GM18868 (cell line): Measurements from ENCODE around the gene SCLY.

Source experiments
- ATAC-seq: cut with Tn5 transposase; IDR thresholded peaks from one replicate; pipeline ENCODE4 v1.9.1; 2021; ENCODE audit warnings: mild to moderate bottlenecking, moderate library complexity; ENCODE audit not compliant: unreplicated experiment

Gene SCLY

GRCh38 chr2:238136820-238137537 is 76.2 kb downstream of the SCLY start:
- no peak for ATAC-seq

- ATAC-seq, result no peak
These were observed 77.1 kb downstream of the SCLY start for GRCh38 chr2:238137885-238138284.

- no peak for ATAC-seq
These were observed 77.8 kb downstream of the SCLY start, which contains the start of gene KLHL30 for GRCh38 chr2:238138331-238139195. TSS of gene KLHL30 (plus strand) at chr2:238138668. CDS start at chr2:238140755, 2,087 bp downstream.

GRCh38 chr2:238139196-238140039 is 78.6 kb downstream of the SCLY start:
- ATAC-seq, result no peak

GRCh38 chr2:238140040-238140439 is 79.2 kb downstream of the SCLY start:
- no peak for ATAC-seq

- ATAC-seq, result no peak
These were observed 80.1 kb downstream of the SCLY start for GRCh38 chr2:238140721-238141540.

GRCh38 chr2:238141541-238142318 is 80.9 kb downstream of the SCLY start:
- ATAC-seq, result no peak

- no peak for ATAC-seq
These were observed 81.8 kb downstream of the SCLY start for GRCh38 chr2:238142382-238143205.

- ATAC-seq, result no peak
These were observed 82.6 kb downstream of the SCLY start for GRCh38 chr2:238143239-238143951.

GRCh38 chr2:238144262-238144661 is 83.5 kb downstream of the SCLY start:
- ATAC-seq, result no peak

- no peak for ATAC-seq
These were observed 84.2 kb downstream of the SCLY start for GRCh38 chr2:238145046-238145445.

GRCh38 chr2:238145851-238146250 is 85.0 kb downstream of the SCLY start:
- no peak for ATAC-seq

- no peak for ATAC-seq
These were observed 86.2 kb downstream of the SCLY start for GRCh38 chr2:238146884-238147544.

GRCh38 chr2:238148981-238149380 is 88.2 kb downstream of the SCLY start:
- ATAC-seq, result no peak
